Measurements from ENCODE around the gene IGSF9B.

IGSF9B gene

GRCh38 chr11:133953547-133953946 is 3.2 kb downstream of the IGSF9B start:
- no peaks in the 10 kb centered on the region for H3K9me3 ChIP-seq (ENCODE audit: low read length)
- peaks cover 1% of the 10 kb centered on the region for H3K36me3 ChIP-seq (ENCODE audit: insufficient read depth, low read length)
- no peak overlapping the region for H3K4me3 ChIP-seq (ENCODE audit: low read depth in 1 of 2, low read length in 2 of 2)
- H3K4me1 ChIP-seq (ENCODE audit: insufficient read depth, low read length): peaks cover 74% of the 10 kb centered on the region
- H3K9ac ChIP-seq (ENCODE audit: low read length): no peak overlapping the region
- peak overlapping the region; percentile 91 for H3K27ac ChIP-seq (ENCODE audit: low read depth, low read length)
- no peaks in the 10 kb centered on the region for H3K27me3 ChIP-seq (ENCODE audit: control insufficient read depth in 1 of 2, insufficient read depth in 2 of 2, low read length in 2 of 2)

GRCh38 chr11:133952199-133953190 is 4.3 kb downstream of the IGSF9B start:
- Histone ChIP-seq H3K4me1 (ENCODE audit: insufficient read depth, low read length) (peaks cover 74% of the 10 kb centered on the region), H3K27ac (ENCODE audit: low read depth, low read length) (peak overlapping the region; percentile 92), H3K9ac (ENCODE audit: low read length) (peak overlapping the region; percentile 6), H3K9me3 (ENCODE audit: low read length) (no peaks in the 10 kb centered on the region), H3K36me3 (ENCODE audit: insufficient read depth, low read length) (peaks cover 3% of the 10 kb centered on the region), H3K27me3 (ENCODE audit: control insufficient read depth in 1 of 2, insufficient read depth in 2 of 2, low read length in 2 of 2) (no peaks in the 10 kb centered on the region), H3K4me3 (ENCODE audit: low read depth in 1 of 2, low read length in 2 of 2) (peak overlapping the region in 1 of 2 donors; percentile 40)

GRCh38 chr11:133951327-133952198 is 5.2 kb downstream of the IGSF9B start:
- H3K36me3 ChIP-seq (ENCODE audit: insufficient read depth, low read length): peaks cover 3% of the 10 kb centered on the region
- no peaks in the 10 kb centered on the region for H3K9me3 ChIP-seq (ENCODE audit: low read length)
- H3K4me3 ChIP-seq (ENCODE audit: low read depth in 1 of 2, low read length in 2 of 2): peak overlapping the region; percentile 24 to 40
- peaks cover 0 to 4% of the 10 kb centered on the region in 2 donors for H3K27me3 ChIP-seq (ENCODE audit: control insufficient read depth in 1 of 2, insufficient read depth in 2 of 2, low read length in 2 of 2)
- peak overlapping the region; percentile 50 for H3K9ac ChIP-seq (ENCODE audit: low read length)
- H3K4me1 ChIP-seq (ENCODE audit: insufficient read depth, low read length): peaks cover 83% of the 10 kb centered on the region
- H3K27ac ChIP-seq (ENCODE audit: low read depth, low read length): peak overlapping the region; percentile 92

- H3K9ac ChIP-seq (ENCODE audit: low read length): peak overlapping the region; percentile 50
- peak overlapping the region; percentile 92 for H3K27ac ChIP-seq (ENCODE audit: low read depth, low read length)
- no peaks in the 10 kb centered on the region for H3K9me3 ChIP-seq (ENCODE audit: low read length)
- H3K4me3 ChIP-seq (ENCODE audit: low read depth in 1 of 2, low read length in 2 of 2): peak overlapping the region; percentile 7 to 40
- H3K27me3 ChIP-seq (ENCODE audit: control insufficient read depth in 1 of 2, insufficient read depth in 2 of 2, low read length in 2 of 2): peaks cover 0 to 4% of the 10 kb centered on the region in 2 donors
- peaks cover 3% of the 10 kb centered on the region for H3K36me3 ChIP-seq (ENCODE audit: insufficient read depth, low read length)
- H3K4me1 ChIP-seq (ENCODE audit: insufficient read depth, low read length): peaks cover 89% of the 10 kb centered on the region
These were observed 5.9 kb downstream of the IGSF9B start for GRCh38 chr11:133950874-133951326.

- Histone ChIP-seq H3K9ac (ENCODE audit: low read length) (no peak overlapping the region), H3K4me1 (ENCODE audit: insufficient read depth, low read length) (peaks cover 92% of the 10 kb centered on the region), H3K27ac (ENCODE audit: low read depth, low read length) (peak overlapping the region; percentile 92), H3K9me3 (ENCODE audit: low read length) (no peaks in the 10 kb centered on the region), H3K4me3 (ENCODE audit: low read depth in 1 of 2, low read length in 2 of 2) (peak overlapping the region; percentile 7 to 40), H3K36me3 (ENCODE audit: insufficient read depth, low read length) (peaks cover 3% of the 10 kb centered on the region), H3K27me3 (ENCODE audit: control insufficient read depth in 1 of 2, insufficient read depth in 2 of 2, low read length in 2 of 2) (peaks cover 0 to 4% of the 10 kb centered on the region in 2 donors)
These were observed 6.3 kb downstream of the IGSF9B start for GRCh38 chr11:133950421-133950820.

- no peak overlapping the region for H3K9ac ChIP-seq (ENCODE audit: low read length)
- peaks cover 93% of the 10 kb centered on the region for H3K4me1 ChIP-seq (ENCODE audit: insufficient read depth, low read length)
- H3K9me3 ChIP-seq (ENCODE audit: low read length): no peaks in the 10 kb centered on the region
- no peak overlapping the region for H3K27ac ChIP-seq (ENCODE audit: low read depth, low read length)
- H3K36me3 ChIP-seq (ENCODE audit: insufficient read depth, low read length): peaks cover 3% of the 10 kb centered on the region
- H3K27me3 ChIP-seq (ENCODE audit: control insufficient read depth in 1 of 2, insufficient read depth in 2 of 2, low read length in 2 of 2): peaks cover 0 to 4% of the 10 kb centered on the region in 2 donors
- H3K4me3 ChIP-seq (ENCODE audit: low read depth in 1 of 2, low read length in 2 of 2): no peak overlapping the region
These were observed 7.6 kb downstream of the IGSF9B start for GRCh38 chr11:133949129-133949528.

- Histone ChIP-seq H3K4me1 (ENCODE audit: insufficient read depth, low read length) (peaks cover 89% of the 10 kb centered on the region), H3K4me3 (ENCODE audit: low read depth in 1 of 2, low read length in 2 of 2) (no peak overlapping the region), H3K9ac (ENCODE audit: low read length) (no peak overlapping the region)
These were observed 8.1 kb downstream of the IGSF9B start for GRCh38 chr11:133948711-133949110.

GRCh38 chr11:133947321-133947756 is 9.4 kb downstream of the IGSF9B start:
- Histone ChIP-seq H3K27me3 (ENCODE audit: control insufficient read depth in 1 of 2, insufficient read depth in 2 of 2, low read length in 2 of 2) (peaks cover 0 to 4% of the 10 kb centered on the region in 2 donors), H3K9me3 (ENCODE audit: low read length) (no peaks in the 10 kb centered on the region), H3K4me3 (ENCODE audit: low read depth in 1 of 2, low read length in 2 of 2) (peak overlapping the region in 1 of 2 donors; percentile 25), H3K9ac (ENCODE audit: low read length) (no peak overlapping the region), H3K4me1 (ENCODE audit: insufficient read depth, low read length) (peaks cover 75% of the 10 kb centered on the region), H3K36me3 (ENCODE audit: insufficient read depth, low read length) (peaks cover 11% of the 10 kb centered on the region), H3K27ac (ENCODE audit: low read depth, low read length) (no peak overlapping the region)

More at GRCh38 chr11:133948711-133949110, 8.1 kb downstream of the IGSF9B start:
- no peaks in the 10 kb centered on the region for H3K9me3 ChIP-seq (ENCODE audit: low read length)
- peaks cover 7% of the 10 kb centered on the region for H3K36me3 ChIP-seq (ENCODE audit: insufficient read depth, low read length)
- peaks cover 0 to 4% of the 10 kb centered on the region in 2 donors for H3K27me3 ChIP-seq (ENCODE audit: control insufficient read depth in 1 of 2, insufficient read depth in 2 of 2, low read length in 2 of 2)
- no peak overlapping the region for H3K27ac ChIP-seq (ENCODE audit: low read depth, low read length)

- peak overlapping the region; percentile 14 for H3K27ac ChIP-seq (ENCODE audit: low read depth, low read length)
- H3K4me3 ChIP-seq (ENCODE audit: low read depth in 1 of 2, low read length in 2 of 2): peak overlapping the region in 1 of 2 donors; percentile 14
- H3K4me1 ChIP-seq (ENCODE audit: insufficient read depth, low read length): peaks cover 69% of the 10 kb centered on the region
- H3K27me3 ChIP-seq (ENCODE audit: control insufficient read depth in 1 of 2, insufficient read depth in 2 of 2, low read length in 2 of 2): peaks cover 0 to 4% of the 10 kb centered on the region in 2 donors
- peaks cover 11% of the 10 kb centered on the region for H3K36me3 ChIP-seq (ENCODE audit: insufficient read depth, low read length)
- no peak overlapping the region for H3K9ac ChIP-seq (ENCODE audit: low read length)
- H3K9me3 ChIP-seq (ENCODE audit: low read length): no peaks in the 10 kb centered on the region
These were observed 10.0 kb downstream of the IGSF9B start for GRCh38 chr11:133946541-133947318.

- no peak overlapping the region for H3K4me3 ChIP-seq (ENCODE audit: low read depth in 1 of 2, low read length in 2 of 2)
- no peaks in the 10 kb centered on the region for H3K9me3 ChIP-seq (ENCODE audit: low read length)
- H3K27me3 ChIP-seq (ENCODE audit: control insufficient read depth in 1 of 2, insufficient read depth in 2 of 2, low read length in 2 of 2): peaks cover 0 to 4% of the 10 kb centered on the region in 2 donors
- H3K9ac ChIP-seq (ENCODE audit: low read length): no peak overlapping the region
- peaks cover 11% of the 10 kb centered on the region for H3K36me3 ChIP-seq (ENCODE audit: insufficient read depth, low read length)
- H3K4me1 ChIP-seq (ENCODE audit: insufficient read depth, low read length): peaks cover 62% of the 10 kb centered on the region
- H3K27ac ChIP-seq (ENCODE audit: low read depth, low read length): peak overlapping the region; percentile 14
These were observed 10.7 kb downstream of the IGSF9B start for GRCh38 chr11:133946051-133946450.
